ENCODE measurements around the gene ABCB7. TPM values are rescaled to one million over a fixed set of nuclear protein-coding genes. Genes with fewer than 3 reads are reported as not detected.

The ABCB7 gene
- total and polyA plus RNA-seq, 4 donors = 10.7 to 26.1 (median 17.4) TPM

DNA sequence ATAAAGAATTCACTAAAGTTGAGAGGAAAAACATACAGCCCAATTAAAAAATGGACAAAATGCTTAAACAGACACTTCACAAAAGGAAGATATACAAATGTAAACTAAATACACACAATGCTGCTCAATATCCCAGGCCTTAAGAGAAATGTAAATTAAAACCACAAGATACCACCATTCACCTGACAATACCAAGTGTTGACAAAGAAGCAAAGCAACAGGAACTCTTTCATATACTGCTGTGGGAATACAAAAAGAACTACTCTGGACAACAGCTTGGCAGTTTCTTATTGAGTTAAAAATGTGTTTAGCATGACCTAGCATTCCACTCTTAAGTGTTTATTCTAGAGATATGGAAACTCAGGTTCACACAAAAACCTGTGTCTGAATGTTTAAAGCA, 71.3 kb downstream of the ABCB7 start:
- no peak overlapping the region for H3K4me3 ChIP-seq (ENCODE audit: low read depth in 1 of 3, low read length in 3 of 3)
- H3K27me3 ChIP-seq (ENCODE audit: control insufficient read depth in 4 of 4, insufficient read depth in 4 of 4, low read length in 3 of 4) = peaks cover 0 to 2% (median 0%) of the 10 kb centered on the region in 4 donors
- DNase-seq (ENCODE audit: low spot score) = no peak
- no peak overlapping the region for H3K27ac ChIP-seq (ENCODE audit: low read depth in 1 of 2, low read length in 2 of 2)
- peaks cover 0 to 3% (median 0%) of the 10 kb centered on the region in 4 donors for H3K9me3 ChIP-seq (ENCODE audit: control insufficient read depth in 4 of 4, low read length in 3 of 4)
- H3K4me1 ChIP-seq (ENCODE audit: control insufficient read depth in 4 of 4, insufficient read depth in 4 of 4, low read length in 3 of 4) = no peaks in the 10 kb centered on the region
- no peak overlapping the region for H3K9ac ChIP-seq (ENCODE audit: low read depth in 1 of 2, low read length in 2 of 2)
- no peaks in the 10 kb centered on the region for H3K36me3 ChIP-seq (ENCODE audit: control insufficient read depth in 4 of 4, insufficient read depth in 3 of 4, low read depth in 1 of 4, low read length in 3 of 4)
- TF ChIP-seq GABPA (IDR thresholded peaks at IDR 0.05 in 1 of 2, conservative IDR thresholded peaks at IDR 0.05 in 1 of 2) = no peak
- TF ChIP-seq, protein P1, sequence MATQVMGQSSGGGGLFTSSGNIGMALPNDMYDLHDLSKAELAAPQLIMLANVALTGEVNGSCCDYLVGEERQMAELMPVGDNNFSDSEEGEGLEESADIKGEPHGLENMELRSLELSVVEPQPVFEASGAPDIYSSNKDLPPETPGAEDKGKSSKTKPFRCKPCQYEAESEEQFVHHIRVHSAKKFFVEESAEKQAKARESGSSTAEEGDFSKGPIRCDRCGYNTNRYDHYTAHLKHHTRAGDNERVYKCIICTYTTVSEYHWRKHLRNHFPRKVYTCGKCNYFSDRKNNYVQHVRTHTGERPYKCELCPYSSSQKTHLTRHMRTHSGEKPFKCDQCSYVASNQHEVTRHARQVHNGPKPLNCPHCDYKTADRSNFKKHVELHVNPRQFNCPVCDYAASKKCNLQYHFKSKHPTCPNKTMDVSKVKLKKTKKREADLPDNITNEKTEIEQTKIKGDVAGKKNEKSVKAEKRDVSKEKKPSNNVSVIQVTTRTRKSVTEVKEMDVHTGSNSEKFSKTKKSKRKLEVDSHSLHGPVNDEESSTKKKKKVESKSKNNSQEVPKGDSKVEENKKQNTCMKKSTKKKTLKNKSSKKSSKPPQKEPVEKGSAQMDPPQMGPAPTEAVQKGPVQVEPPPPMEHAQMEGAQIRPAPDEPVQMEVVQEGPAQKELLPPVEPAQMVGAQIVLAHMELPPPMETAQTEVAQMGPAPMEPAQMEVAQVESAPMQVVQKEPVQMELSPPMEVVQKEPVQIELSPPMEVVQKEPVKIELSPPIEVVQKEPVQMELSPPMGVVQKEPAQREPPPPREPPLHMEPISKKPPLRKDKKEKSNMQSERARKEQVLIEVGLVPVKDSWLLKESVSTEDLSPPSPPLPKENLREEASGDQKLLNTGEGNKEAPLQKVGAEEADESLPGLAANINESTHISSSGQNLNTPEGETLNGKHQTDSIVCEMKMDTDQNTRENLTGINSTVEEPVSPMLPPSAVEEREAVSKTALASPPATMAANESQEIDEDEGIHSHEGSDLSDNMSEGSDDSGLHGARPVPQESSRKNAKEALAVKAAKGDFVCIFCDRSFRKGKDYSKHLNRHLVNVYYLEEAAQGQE (IDR thresholded peaks at IDR 0.05) = no peak
- no peak for TF ChIP-seq FOXA1 (IDR thresholded peaks at IDR 0.05)

DNA sequence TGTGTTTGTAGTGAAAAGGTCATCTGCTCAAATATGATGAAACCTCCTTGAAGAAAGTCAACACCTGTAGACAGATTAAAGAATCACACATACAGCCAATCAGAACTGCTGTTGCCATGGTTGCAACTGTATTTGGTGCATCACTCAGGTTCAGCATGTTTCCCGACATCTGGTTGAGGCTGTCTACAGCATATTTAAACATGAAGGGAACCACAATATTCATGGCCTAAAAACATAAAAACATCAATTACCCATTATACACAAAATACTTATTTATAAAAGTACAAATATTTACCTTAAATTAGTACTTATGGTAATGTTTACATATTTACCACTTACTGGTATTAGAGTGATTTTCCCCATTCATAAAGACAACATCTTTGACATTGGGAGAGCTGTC, 79.7 kb downstream of the ABCB7 start:
- no peaks in the 10 kb centered on the region for H3K4me1 ChIP-seq (ENCODE audit: control insufficient read depth in 4 of 4, insufficient read depth in 4 of 4, low read length in 3 of 4)
- H3K27ac ChIP-seq (ENCODE audit: low read depth in 1 of 2, low read length in 2 of 2) = no peak overlapping the region
- H3K36me3 ChIP-seq (ENCODE audit: control insufficient read depth in 4 of 4, insufficient read depth in 3 of 4, low read depth in 1 of 4, low read length in 3 of 4) = peaks cover 0 to 3% (median 0%) of the 10 kb centered on the region in 4 donors
- H3K9ac ChIP-seq (ENCODE audit: low read depth in 1 of 2, low read length in 2 of 2) = no peak overlapping the region
- H3K9me3 ChIP-seq (ENCODE audit: control insufficient read depth in 4 of 4, low read length in 3 of 4) = no peaks in the 10 kb centered on the region
- TF ChIP-seq GABPA (IDR thresholded peaks at IDR 0.05 in 1 of 2, conservative IDR thresholded peaks at IDR 0.05 in 1 of 2) (no peak), JUND (IDR thresholded peaks at IDR 0.05) (no peak), NR2F2 (IDR thresholded peaks at IDR 0.05) (no peak), RAD21 (IDR thresholded peaks at IDR 0.05) (no peak), FOXA2 (IDR thresholded peaks at IDR 0.05) (no peak), HNF4G (IDR thresholded peaks at IDR 0.05) (no peak)
- TF ChIP-seq, protein P2, sequence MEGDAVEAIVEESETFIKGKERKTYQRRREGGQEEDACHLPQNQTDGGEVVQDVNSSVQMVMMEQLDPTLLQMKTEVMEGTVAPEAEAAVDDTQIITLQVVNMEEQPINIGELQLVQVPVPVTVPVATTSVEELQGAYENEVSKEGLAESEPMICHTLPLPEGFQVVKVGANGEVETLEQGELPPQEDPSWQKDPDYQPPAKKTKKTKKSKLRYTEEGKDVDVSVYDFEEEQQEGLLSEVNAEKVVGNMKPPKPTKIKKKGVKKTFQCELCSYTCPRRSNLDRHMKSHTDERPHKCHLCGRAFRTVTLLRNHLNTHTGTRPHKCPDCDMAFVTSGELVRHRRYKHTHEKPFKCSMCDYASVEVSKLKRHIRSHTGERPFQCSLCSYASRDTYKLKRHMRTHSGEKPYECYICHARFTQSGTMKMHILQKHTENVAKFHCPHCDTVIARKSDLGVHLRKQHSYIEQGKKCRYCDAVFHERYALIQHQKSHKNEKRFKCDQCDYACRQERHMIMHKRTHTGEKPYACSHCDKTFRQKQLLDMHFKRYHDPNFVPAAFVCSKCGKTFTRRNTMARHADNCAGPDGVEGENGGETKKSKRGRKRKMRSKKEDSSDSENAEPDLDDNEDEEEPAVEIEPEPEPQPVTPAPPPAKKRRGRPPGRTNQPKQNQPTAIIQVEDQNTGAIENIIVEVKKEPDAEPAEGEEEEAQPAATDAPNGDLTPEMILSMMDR (IDR thresholded peaks at IDR 0.05; ENCODE audit: low read depth, low read length, missing input control) = no peak
- TF ChIP-seq, protein P1 (IDR thresholded peaks at IDR 0.05) = no peak
- TF ChIP-seq, protein P3, sequence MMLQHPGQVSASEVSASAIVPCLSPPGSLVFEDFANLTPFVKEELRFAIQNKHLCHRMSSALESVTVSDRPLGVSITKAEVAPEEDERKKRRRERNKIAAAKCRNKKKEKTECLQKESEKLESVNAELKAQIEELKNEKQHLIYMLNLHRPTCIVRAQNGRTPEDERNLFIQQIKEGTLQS (IDR thresholded peaks at IDR 0.05) = no peak
- 93% methylated on average over 1 of the region's 1 CpG for WGBS
- no peaks in the 10 kb centered on the region for H3K27me3 ChIP-seq (ENCODE audit: control insufficient read depth in 4 of 4, insufficient read depth in 4 of 4, low read length in 3 of 4)
- no peak overlapping the region for H3K4me3 ChIP-seq (ENCODE audit: low read depth in 1 of 3, low read length in 3 of 3)
- DNase-seq (ENCODE audit: low spot score) = no peak

Measured in liver (tissue), 9 donors.